ENCODE data around the gene RPTOR. TPM values are rescaled to one million over a fixed set of nuclear protein-coding genes. Genes with fewer than 3 reads are reported as not detected.

RPTOR gene
- polyA plus RNA-seq, 1 donor from 2014 or later: 8.0 TPM

DNA sequence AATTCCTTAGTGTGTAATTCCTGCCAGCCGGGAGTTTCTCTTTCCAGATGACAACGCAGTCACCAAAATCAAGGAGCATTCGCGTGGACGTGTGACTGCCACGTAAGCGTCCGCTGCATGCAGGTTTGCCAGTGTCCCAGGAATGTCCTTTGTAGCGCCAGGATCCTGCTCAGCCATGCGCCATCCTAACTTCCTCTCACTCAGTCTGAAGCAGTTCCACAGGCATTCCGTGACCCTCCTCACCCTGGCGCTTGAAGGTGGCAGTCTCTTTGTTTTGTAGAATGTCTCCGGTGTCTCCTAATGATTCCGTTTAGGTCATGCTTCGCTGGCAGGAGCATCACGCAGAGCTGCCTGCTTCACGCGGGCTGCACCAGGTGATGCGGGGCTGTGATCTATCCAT is 88.6 kb downstream of the RPTOR start:
- Histone ChIP-seq H3K36me3 (ENCODE audit: insufficient read depth, low read length) (no peaks in the 10 kb centered on the region), H3K79me2 (replicated peaks; ENCODE audit: insufficient read depth, low read length) (no peaks in the 10 kb centered on the region), H3K9me2 (ENCODE audit: insufficient read depth, low read length) (no peaks in the 10 kb centered on the region), H3K9ac (ENCODE audit: low read length) (no peak overlapping the region), H3F3A (ENCODE audit: insufficient read depth, low read length, poor library complexity, severe bottlenecking) (no peaks in the 10 kb centered on the region), H2AFZ (ENCODE audit: low read depth, low read length) (no peak overlapping the region), H3K27me3 (ENCODE audit: insufficient read depth, low read depth, low read length) (no peaks in the 10 kb centered on the region), H3K9me3 (ENCODE audit: low read length) (no peaks in the 10 kb centered on the region), H3K27ac (ENCODE audit: low read length) (no peak overlapping the region), H3K4me2 (ENCODE audit: low read length) (no peak overlapping the region), H4K20me1 (ENCODE audit: insufficient read depth) (no peaks in the 10 kb centered on the region), H3K4me3 (ENCODE audit: low read length) (no peak overlapping the region)
- TF ChIP-seq, protein P1, sequence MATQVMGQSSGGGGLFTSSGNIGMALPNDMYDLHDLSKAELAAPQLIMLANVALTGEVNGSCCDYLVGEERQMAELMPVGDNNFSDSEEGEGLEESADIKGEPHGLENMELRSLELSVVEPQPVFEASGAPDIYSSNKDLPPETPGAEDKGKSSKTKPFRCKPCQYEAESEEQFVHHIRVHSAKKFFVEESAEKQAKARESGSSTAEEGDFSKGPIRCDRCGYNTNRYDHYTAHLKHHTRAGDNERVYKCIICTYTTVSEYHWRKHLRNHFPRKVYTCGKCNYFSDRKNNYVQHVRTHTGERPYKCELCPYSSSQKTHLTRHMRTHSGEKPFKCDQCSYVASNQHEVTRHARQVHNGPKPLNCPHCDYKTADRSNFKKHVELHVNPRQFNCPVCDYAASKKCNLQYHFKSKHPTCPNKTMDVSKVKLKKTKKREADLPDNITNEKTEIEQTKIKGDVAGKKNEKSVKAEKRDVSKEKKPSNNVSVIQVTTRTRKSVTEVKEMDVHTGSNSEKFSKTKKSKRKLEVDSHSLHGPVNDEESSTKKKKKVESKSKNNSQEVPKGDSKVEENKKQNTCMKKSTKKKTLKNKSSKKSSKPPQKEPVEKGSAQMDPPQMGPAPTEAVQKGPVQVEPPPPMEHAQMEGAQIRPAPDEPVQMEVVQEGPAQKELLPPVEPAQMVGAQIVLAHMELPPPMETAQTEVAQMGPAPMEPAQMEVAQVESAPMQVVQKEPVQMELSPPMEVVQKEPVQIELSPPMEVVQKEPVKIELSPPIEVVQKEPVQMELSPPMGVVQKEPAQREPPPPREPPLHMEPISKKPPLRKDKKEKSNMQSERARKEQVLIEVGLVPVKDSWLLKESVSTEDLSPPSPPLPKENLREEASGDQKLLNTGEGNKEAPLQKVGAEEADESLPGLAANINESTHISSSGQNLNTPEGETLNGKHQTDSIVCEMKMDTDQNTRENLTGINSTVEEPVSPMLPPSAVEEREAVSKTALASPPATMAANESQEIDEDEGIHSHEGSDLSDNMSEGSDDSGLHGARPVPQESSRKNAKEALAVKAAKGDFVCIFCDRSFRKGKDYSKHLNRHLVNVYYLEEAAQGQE (IDR thresholded peaks at IDR 0.05; ENCODE audit: borderline replicate concordance): peak; percentile 52
- no peak for TF ChIP-seq POLR2AphosphoS5 (IDR thresholded peaks at IDR 0.05)

DNA sequence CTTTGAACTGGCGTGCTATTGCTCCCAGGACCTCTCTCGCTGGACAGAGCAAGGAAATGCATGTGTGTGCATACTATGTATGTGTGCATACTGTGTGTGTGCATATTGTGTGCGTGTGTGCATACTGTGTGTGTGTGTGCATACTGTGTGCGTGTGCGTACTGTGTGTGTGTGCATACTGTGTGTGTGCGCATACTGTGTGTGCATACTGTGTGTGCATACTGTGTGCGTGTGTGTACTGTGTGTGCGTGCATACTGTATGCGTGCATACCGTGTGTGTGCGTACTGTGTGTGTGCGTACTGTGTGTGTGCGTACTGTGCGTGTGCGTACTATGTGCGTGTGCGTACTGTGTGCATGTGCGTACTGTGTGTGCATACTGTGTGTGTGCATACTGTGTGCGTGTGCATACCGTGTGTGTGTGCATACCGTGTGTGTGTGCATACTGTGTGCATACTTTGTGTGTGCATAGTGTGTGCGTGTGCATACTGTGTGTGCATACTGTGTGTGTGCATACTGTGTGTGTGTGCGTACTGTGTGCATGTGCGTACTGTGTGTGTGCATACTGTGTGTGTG is 89.4 kb downstream of the RPTOR start:
- H3K4me3 ChIP-seq (ENCODE audit: low read length): no peak overlapping the region
- H3K27ac ChIP-seq (ENCODE audit: low read length): no peak overlapping the region
- H3K9me2 ChIP-seq (ENCODE audit: insufficient read depth, low read length): no peaks in the 10 kb centered on the region
- H2AFZ ChIP-seq (ENCODE audit: low read depth, low read length): no peak overlapping the region
- no peak overlapping the region for H3K9ac ChIP-seq (ENCODE audit: low read length)
- no peaks in the 10 kb centered on the region for H4K20me1 ChIP-seq (ENCODE audit: insufficient read depth)
- H3K27me3 ChIP-seq (ENCODE audit: insufficient read depth, low read depth, low read length): no peaks in the 10 kb centered on the region
- no peak overlapping the region for H3K4me2 ChIP-seq (ENCODE audit: low read length)
- H3K9me3 ChIP-seq (ENCODE audit: low read length): no peaks in the 10 kb centered on the region
- H3F3A ChIP-seq (ENCODE audit: insufficient read depth, low read length, poor library complexity, severe bottlenecking): no peaks in the 10 kb centered on the region
- H3K36me3 ChIP-seq (ENCODE audit: insufficient read depth, low read length): no peaks in the 10 kb centered on the region
- no peaks in the 10 kb centered on the region for H3K79me2 ChIP-seq (replicated peaks; ENCODE audit: insufficient read depth, low read length)
- TF ChIP-seq POLR2AphosphoS5 (IDR thresholded peaks at IDR 0.05): no peak
- TF ChIP-seq EZH2 (IDR thresholded peaks at IDR 0.05; ENCODE audit: borderline replicate concordance, insufficient read depth, low read length, poor library complexity, severe bottlenecking): no peak
- TF ChIP-seq, protein P1 (IDR thresholded peaks at IDR 0.05; ENCODE audit: borderline replicate concordance): no peak
- no peak for TF ChIP-seq SMC3 (conservative IDR thresholded peaks at IDR 0.05; ENCODE audit: poor library complexity)

DNA sequence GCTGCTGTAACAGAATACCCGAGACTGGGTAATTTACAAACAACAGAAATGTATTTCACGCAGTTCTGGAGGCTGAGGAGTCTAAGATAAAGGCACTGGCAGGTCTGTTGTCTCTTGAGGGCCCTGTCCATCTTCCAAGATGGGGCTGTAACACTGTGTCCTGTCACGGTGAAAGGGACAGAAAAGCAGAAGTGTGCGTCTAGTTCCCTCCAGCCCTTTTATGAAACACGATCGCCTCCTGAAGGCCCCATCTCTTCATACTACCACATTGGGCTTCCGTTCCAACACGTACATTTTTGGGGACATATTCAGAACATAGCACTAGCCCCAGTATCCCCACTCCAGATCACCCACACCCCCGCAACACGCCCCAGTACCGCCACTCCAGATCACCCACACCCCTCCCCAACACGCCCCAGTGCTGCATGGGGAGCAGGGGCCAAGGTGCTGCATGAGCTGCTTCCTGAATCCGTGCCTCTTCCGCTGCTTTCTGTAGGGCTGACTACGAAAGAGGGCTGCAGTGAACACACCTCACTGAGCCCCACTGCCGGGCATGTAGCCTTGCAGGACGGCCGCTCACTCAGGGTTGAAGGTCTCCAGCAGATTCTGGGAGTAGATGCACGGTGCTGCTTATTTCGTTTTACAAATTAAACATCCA is 91.9 kb downstream of the RPTOR start:
- Histone ChIP-seq H3K4me2 (ENCODE audit: low read length) (no peak overlapping the region), H3F3A (ENCODE audit: insufficient read depth, low read length, poor library complexity, severe bottlenecking) (no peaks in the 10 kb centered on the region), H3K27ac (ENCODE audit: low read length) (no peak overlapping the region), H2AFZ (ENCODE audit: low read depth, low read length) (no peak overlapping the region), H3K27me3 (ENCODE audit: insufficient read depth, low read depth, low read length) (no peaks in the 10 kb centered on the region), H3K9ac (ENCODE audit: low read length) (no peak overlapping the region), H3K4me3 (ENCODE audit: low read length) (no peak overlapping the region), H3K79me2 (replicated peaks; ENCODE audit: insufficient read depth, low read length) (no peaks in the 10 kb centered on the region), H4K20me1 (ENCODE audit: insufficient read depth) (no peaks in the 10 kb centered on the region), H3K9me3 (ENCODE audit: low read length) (no peaks in the 10 kb centered on the region), H3K9me2 (ENCODE audit: insufficient read depth, low read length) (no peaks in the 10 kb centered on the region), H3K36me3 (ENCODE audit: insufficient read depth, low read length) (no peaks in the 10 kb centered on the region)
- TF ChIP-seq RAD21 (conservative IDR thresholded peaks at IDR 0.05) (no peak), TAF1 (IDR thresholded peaks at IDR 0.05; ENCODE audit: low read depth) (no peak), SMC3 (conservative IDR thresholded peaks at IDR 0.05; ENCODE audit: poor library complexity) (no peak), MXI1 (conservative IDR thresholded peaks at IDR 0.05; ENCODE audit: poor library complexity, severe bottlenecking) (no peak)
- TF ChIP-seq, protein P2, sequence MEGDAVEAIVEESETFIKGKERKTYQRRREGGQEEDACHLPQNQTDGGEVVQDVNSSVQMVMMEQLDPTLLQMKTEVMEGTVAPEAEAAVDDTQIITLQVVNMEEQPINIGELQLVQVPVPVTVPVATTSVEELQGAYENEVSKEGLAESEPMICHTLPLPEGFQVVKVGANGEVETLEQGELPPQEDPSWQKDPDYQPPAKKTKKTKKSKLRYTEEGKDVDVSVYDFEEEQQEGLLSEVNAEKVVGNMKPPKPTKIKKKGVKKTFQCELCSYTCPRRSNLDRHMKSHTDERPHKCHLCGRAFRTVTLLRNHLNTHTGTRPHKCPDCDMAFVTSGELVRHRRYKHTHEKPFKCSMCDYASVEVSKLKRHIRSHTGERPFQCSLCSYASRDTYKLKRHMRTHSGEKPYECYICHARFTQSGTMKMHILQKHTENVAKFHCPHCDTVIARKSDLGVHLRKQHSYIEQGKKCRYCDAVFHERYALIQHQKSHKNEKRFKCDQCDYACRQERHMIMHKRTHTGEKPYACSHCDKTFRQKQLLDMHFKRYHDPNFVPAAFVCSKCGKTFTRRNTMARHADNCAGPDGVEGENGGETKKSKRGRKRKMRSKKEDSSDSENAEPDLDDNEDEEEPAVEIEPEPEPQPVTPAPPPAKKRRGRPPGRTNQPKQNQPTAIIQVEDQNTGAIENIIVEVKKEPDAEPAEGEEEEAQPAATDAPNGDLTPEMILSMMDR (IDR thresholded peaks at IDR 0.05; ENCODE audit: poor library complexity, severe bottlenecking): no peak
- TF ChIP-seq, protein P1 (IDR thresholded peaks at IDR 0.05; ENCODE audit: borderline replicate concordance): no peak
